Brain pericyte (primary cell): ENCODE measurements around the gene TMEM107.
A peak's percentile ranks its signal among the peaks of the same experiment; 100 is the strongest.
"Not testable (repeated sequence)": the region's sequence is repeated elsewhere in the genome, so short reads cannot be mapped to it uniquely, and the experiment has no call there.

ENCODE experiments used
- DNase-seq: peaks from one replicate; pipeline ENCODE4 v3.0.0-alpha.2; 2012; ENCODE audit warnings: low read depth, low spot score

The TMEM107 gene

DNA sequence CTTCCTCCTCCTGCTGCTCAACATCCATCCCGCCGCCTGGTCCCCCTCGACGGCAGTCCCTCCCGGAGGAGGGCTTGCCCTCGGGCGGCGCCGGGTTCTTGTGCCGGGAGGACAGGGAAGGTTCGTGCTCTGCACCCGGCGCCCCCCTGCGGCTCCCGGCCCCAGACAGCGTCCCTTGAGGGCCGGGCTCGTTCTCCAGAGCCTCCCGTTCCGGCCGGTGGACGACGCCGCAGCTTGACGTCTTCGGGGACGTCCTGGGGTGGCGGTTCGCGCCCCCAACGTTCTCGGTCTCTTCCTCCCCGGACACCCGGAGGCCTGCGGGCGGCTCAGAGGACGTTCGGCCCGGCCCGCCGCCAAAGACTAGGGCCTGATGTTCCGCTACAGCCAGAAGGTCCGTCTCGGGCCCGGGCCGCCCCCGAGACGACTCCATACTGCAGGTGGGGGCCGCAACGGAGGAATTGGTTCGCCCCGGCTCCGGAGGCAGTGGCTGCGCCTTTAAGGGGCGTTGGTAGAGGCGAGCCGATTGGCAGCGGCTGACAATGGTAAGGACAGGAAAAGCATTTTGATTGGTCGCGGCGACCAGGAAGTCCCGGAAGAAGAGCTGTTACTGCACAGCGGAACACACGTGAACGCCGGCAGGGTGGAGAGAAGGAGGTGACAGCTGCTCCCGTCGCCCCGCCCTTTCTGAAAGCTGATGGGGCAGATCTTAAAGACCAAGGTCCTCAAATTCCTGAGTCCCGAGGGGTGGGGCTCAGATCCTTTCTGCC is 13.7 kb upstream of the TMEM107 start, which contains the start of gene BORCS6:
BORCS6 (minus strand) TSS at position 470 of the 767 bp plus-strand sequence; CDS start at position 430, 40 bp downstream.
- DNase-seq = peak; percentile 87

GRCh38 chr17:8189041-8189710 is 13.0 kb upstream of the TMEM107 start:
- DNase-seq = no peak

GRCh38 chr17:8188263-8188839 is 12.2 kb upstream of the TMEM107 start:
- no peak for DNase-seq

- DNase-seq = peak; percentile 96
Observed at GRCh38 chr17:8187517-8188262, 11.5 kb upstream of the TMEM107 start.

DNA sequence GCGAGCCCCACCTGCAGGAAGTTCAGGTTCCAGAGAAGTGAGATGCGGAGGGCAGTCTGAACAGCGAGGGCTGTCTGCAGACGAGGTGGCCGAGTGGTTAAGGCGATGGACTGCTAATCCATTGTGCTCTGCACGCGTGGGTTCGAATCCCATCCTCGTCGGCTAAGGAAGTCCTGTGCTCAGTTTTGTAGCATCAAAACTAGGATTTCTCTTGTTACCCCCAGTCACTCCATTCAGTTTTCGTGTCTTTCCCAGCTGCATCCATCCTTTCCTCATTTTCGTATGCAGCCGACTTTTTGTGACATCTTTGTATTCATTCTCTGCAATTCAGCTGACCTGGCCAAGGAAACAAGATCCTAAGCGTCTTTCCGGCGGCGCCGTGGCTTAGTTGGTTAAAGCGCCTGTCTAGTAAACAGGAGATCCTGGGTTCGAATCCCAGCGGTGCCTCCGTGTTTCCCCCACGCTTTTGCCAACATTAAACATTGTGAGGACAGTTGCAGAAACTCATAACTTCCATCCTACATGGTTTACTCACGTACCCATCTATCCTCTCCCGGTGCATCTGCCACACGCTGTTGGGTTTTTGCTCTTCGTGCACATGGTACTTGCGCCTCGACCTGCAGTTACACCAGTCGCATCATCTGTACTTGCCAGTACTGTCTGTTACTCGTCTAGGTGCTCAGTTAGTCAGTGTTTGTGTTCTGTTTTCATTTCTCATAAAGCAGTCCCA is 10.8 kb upstream of the TMEM107 start:
- DNase-seq = peak; percentile 90

- no peak for DNase-seq
Observed at GRCh38 chr17:8186446-8186786, 10.2 kb upstream of the TMEM107 start.

- no peak for DNase-seq
Observed at GRCh38 chr17:8185582-8186445, 9.6 kb upstream of the TMEM107 start.

DNA sequence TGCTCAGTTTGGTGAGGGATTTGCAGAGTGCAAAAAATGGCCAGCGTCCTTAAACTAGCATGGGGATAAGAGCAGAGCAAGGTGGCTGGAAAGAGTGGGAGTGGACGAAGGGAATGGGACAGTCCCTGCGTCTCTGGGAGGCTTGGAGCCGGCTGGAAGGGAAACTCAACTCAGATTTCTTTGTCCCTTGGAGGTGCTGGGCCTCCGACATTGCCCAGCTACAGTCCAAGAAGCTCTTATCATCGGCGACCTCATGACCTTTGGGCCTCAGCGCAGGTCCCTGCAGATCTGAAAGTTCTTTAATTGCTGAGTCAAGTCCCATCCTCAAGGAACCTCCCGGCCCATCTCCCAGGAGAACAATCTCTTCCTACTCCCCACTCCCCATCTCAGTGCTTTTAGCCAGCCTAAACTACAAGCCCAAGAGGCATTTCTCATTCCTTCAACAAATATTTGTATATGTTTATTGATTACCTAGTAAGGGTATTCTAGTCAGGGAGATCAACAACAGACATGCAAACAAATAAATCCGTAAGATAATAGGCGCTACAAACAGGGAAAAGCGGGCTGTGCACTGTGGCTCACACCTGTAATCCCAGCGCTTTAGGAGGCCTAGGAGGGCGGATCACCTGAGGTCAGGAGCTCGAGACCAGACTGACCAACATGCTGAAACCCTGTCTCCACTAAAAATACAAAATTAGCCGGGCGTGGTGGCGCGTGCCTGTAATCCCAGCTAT is 985 bp upstream of the TMEM107 start:
- DNase-seq = no peak

DNA sequence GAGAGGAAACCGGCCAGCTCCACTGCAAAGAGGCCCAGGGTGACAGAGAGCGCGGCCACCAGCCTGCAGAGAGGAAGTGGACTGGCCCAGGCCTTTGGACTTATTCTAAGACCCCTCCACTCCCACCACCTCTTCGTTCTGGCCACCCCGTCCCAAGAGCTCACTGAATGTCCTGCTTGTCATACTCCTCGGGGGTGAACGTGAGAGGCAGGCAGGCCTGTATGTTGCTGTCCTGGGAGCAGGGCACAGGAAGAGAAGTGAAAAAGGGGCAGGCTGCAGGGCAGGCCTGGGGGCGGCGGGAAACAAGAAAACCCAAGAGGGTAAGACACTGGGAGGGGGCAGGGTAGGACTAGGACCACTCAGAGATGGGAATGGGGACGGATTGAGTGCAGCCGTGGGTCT is 384 bp downstream of the TMEM107 start:
- DNase-seq = no peak

DNA sequence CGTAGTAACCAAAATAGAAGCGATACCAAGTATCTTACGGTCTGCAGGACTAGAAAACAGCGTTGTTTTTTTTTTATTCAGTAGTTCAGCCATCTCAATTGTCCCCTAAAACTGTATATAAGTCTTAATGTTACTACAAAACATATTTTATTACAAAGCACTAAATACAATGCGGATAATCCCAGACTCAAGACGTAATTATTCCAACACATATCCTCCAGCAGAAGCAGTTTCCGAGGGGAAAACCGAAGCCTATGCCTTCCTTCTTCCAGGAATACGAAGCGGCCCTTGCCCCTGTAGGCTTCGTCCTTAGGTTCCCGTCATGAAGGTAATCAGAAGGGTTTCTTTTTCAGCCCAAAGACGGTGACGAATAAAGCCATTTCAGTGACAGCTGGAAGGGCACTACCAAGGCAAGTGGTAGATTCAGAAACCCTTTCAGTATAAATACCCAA is 2.3 kb downstream of the TMEM107 start:
- no peak for DNase-seq

GRCh38 chr17:8173056-8173870 is 2.9 kb downstream of the TMEM107 start:
- DNase-seq = peak; percentile 93

DNA sequence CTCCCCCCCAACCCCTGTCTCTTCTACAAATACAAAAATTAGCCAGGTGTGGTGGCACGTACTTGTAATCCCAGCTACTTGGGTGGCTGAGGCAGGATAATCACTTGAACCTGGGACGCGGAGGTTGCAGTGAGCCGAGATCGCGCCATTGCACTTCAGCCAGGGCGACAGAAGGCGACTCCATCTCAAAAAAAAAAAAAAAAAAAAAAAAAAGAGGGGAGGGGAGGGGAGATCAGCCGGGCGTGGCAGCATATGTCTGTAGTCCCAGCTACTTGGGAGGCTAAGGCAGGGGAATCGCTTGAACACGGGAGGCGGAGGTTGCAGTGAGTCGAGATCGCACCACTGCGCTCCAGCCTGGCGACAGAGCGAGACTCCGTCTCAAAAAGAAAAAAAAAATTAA is 6.0 kb downstream of the TMEM107 start:
- not testable (repeated sequence) for DNase-seq

DNA sequence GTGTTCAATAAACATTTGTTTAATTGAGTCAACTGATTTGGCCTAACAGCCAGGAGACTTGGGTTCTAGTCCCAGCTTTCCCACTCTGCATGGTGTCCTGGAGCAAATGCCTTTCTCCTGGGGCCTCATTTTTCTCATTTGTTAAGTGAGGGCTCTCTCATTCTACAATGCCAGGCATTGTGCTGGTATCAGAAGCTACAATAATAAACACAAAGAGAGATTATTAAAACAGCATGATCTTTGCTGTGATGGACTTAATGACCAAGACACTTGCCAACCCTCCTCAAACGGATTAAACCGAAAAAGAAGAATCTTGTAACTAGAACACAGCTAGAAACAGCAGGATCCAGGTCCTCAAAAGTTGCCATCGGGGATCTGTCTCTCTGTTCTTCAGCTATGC is 8.7 kb downstream of the TMEM107 start:
- DNase-seq = no peak

GRCh38 chr17:8166731-8167130 is 9.4 kb downstream of the TMEM107 start:
- DNase-seq = no peak

GRCh38 chr17:8164815-8165131 is 11.4 kb downstream of the TMEM107 start:
- no peak for DNase-seq

DNA sequence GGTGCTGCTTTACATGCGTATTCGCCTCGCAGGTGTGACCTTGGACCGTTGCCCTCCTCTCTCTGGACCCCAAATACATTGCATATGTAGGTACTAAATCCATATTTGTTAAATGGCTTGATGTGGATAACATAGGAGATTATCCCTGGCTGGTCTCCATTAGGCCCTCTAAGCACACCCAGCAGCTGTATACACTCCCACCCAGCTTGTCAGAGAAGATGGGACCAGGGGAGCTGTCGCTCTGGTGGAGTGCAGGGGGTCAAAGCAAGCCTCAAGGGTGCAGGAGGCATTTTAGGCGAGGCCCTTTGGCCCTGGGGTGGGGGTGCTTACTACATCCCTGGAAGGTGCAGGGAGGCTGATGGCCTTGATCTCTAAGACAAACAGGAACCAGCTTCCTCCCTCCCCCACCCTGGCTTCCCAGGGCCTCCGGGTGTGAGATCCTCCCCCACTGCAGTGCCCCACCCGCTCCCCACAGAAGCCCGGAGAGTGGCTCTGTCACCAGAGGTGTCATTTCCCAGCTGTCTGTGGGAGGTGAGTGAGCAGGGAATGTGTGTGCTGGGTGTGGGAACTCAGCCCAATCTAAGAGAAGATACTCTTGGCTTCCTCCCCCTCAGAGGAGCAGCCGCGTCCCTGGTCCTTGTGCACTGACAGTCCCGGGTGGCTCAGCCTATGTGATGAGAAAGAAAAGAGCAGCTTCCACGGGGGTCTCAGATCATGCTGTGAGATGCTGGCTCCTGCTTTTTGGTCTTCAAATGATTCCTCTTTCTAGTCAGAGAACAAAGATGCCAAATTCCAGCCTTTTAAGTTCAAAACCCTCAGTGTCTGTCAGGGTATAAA is 12.0 kb downstream of the TMEM107 start:
- no peak for DNase-seq

DNA sequence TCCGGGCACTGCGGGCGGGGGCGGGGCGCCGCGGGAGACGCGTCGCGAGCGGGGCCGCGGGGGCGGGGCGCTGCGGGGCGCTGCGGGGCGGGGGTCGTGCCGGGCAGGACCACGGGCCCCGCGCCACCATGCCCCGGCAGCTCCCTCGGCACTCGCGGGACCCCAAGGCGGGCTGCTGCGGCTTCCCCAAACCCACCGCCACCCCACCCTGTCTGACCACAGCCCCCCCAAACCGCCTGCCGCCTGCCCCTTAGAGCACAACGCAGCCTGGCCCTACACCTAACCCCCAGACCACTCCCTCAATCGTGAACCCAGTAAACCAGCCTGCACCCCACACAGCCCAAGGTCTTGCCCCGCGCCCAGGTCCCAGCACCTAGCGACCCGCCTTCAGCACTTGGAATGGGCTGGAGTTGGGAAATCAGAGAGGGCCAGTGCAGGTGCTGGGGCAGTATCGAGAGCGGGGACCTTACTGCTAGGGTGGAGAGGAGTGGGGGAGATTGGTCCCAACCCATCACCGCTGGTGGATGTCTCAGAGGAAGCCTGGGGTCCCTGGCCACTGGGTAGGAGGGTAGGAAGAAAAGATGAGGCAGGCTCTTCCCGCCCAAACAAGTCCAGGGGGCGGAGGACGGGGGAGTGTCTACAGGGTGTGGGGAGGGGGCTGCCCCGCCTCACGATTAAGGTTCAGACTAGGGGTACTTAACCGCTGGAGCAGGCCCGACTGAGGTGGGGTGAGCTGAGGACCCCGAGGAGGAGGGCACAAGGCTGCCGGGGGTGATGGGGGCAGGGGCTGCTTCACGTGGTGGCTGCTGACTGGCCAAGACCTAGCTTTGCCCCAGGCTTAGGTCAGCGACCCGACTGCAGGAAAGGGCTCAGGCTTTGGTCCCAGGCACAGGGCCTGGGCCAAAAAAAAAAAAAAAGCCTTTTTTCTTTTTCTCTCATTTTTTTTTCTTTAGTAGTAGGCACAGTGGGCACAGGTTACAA is 12.9 kb downstream of the TMEM107 start:
- DNase-seq = no peak
